Brain microvascular endothelial cell (primary cell): ENCODE results near the gene ERCC3.
"Not testable (repeated sequence)": the region's sequence is repeated elsewhere in the genome, so short reads cannot be mapped to it uniquely, and the experiment has no call there.

ENCODE experiments used
- DNase-seq: peaks from one replicate; pipeline ENCODE4 v3.0.0-alpha.2; 2020
- H3K27ac ChIP-seq: fragments of 250-450 bp; sonication (Bioruptor Pico); 2 replicates; pipeline ENCODE4 v1.5.1; 2020; ENCODE audit warnings: mild to moderate bottlenecking, moderate library complexity
- H3K27me3 ChIP-seq: fragments of 250-450 bp; sonication (Bioruptor Pico); replicated peaks from 2 replicates; pipeline ENCODE4 v1.5.1; 2020; ENCODE audit warnings: mild to moderate bottlenecking
- H3K36me3 ChIP-seq: fragments of 250-450 bp; sonication (Bioruptor Pico); replicated peaks from 2 replicates; pipeline ENCODE4 v1.5.1; 2020; ENCODE audit warnings: mild to moderate bottlenecking
- H3K4me3 ChIP-seq: 2 replicates; pipeline ENCODE4 v1.5.1; 2011; ENCODE audit warnings: low read depth, mild to moderate bottlenecking, control low read depth, low read length, moderate library complexity
- CTCF ChIP-seq: IDR thresholded peaks from 2 replicates; pipeline ENCODE4 v1.5.1; 2011; ENCODE audit warnings: low read depth, mild to moderate bottlenecking, moderate library complexity, low read length, control low read depth, inconsistent platforms; ENCODE audit errors: missing control alignments
- in situ Hi-C: cut with HindIII; loops from 2 replicates; pipeline ENCODE4 v1.10.0; 2017; ENCODE audit warnings: low sequenced_read_pairs, low pct_ligation_motif_present

ERCC3 gene

GRCh38 chr2:127231130-127231865 lies 62.6 kb downstream of the ERCC3 start:
- no peak for TF ChIP-seq CTCF
- in situ Hi-C loops: no loop called here
- no peak for DNase-seq

GRCh38 chr2:127229555-127229954 lies 64.4 kb downstream of the ERCC3 start:
- no peak overlapping the region for H3K27ac ChIP-seq
- H3K4me3 ChIP-seq: no peak overlapping the region
- TF ChIP-seq CTCF: no peak
- no peak for DNase-seq
- H3K27me3 ChIP-seq: no peaks in the 10 kb centered on the region
- H3K36me3 ChIP-seq: no peaks in the 10 kb centered on the region
- in situ Hi-C loops: no loop called here

More at GRCh38 chr2:127231130-127231865, 62.6 kb downstream of the ERCC3 start:
- Histone ChIP-seq H3K4me3 (no peak overlapping the region), H3K27ac (no peak overlapping the region), H3K36me3 (no peaks in the 10 kb centered on the region), H3K27me3 (no peaks in the 10 kb centered on the region)

- DNase-seq: no peak
- no peak for TF ChIP-seq CTCF
- in situ Hi-C loops: no loop called here
Measured at GRCh38 chr2:127228102-127228501, 65.8 kb downstream of the ERCC3 start.

GRCh38 chr2:127227264-127227660 lies 66.7 kb downstream of the ERCC3 start:
- in situ Hi-C loops, H3K4me3 ChIP-seq, H3K27me3 ChIP-seq, DNase-seq, H3K36me3 ChIP-seq: not testable (repeated sequence)
- H3K27ac ChIP-seq: peak overlapping the region; percentile 23

More at GRCh38 chr2:127228102-127228501, 65.8 kb downstream of the ERCC3 start:
- Histone ChIP-seq H3K27me3 (no peaks in the 10 kb centered on the region), H3K27ac (no peak overlapping the region), H3K4me3 (no peak overlapping the region), H3K36me3 (no peaks in the 10 kb centered on the region)

- peak; percentile 92 for DNase-seq
- Histone ChIP-seq H3K27me3 (no peaks in the 10 kb centered on the region), H3K27ac (peak overlapping the region; percentile 23), H3K4me3 (peak overlapping the region; percentile 20), H3K36me3 (no peaks in the 10 kb centered on the region)
- TF ChIP-seq CTCF: no peak
- in situ Hi-C loops: no loop called here
Measured at GRCh38 chr2:127226520-127227263, 67.3 kb downstream of the ERCC3 start.

- in situ Hi-C loops: no loop called here
Measured at GRCh38 chr2:127226132-127226519, 67.8 kb downstream of the ERCC3 start.

More at GRCh38 chr2:127226132-127226519, 67.8 kb downstream of the ERCC3 start:
- Histone ChIP-seq H3K36me3 (no peaks in the 10 kb centered on the region), H3K4me3 (peak overlapping the region; percentile 20), H3K27ac (peak overlapping the region; percentile 4), H3K27me3 (no peaks in the 10 kb centered on the region)
- TF ChIP-seq CTCF: no peak
- DNase-seq: no peak
